ENCODE results near the gene COQ5. TPM values are rescaled to one million over a fixed set of nuclear protein-coding genes. Genes with fewer than 3 reads are reported as not detected.

The COQ5 gene
- total and polyA plus RNA-seq, 2 of the 4 experiments (the other 2 are of a cell fraction) = 21.6 to 25.1 TPM

- Histone ChIP-seq H2AFZ (replicated peaks; ENCODE audit: low read length, poor library complexity) (no peak overlapping the region), H3K79me1 (ENCODE audit: low read depth in 1 of 2, low read length in 2 of 2) (peaks cover 28 to 74% of the 10 kb centered on the region in 2 experiments), H3K4me2 (ENCODE audit: low read depth, low read length) (no peak overlapping the region), H3K36me3 (ENCODE audit: control insufficient read depth, insufficient read depth, low read length) (peaks cover 9% of the 10 kb centered on the region), H2BK20ac (ENCODE audit: low read depth, low read length) (no peak overlapping the region), H4K20me1 (ENCODE audit: insufficient read depth, low read length) (peaks cover 83% of the 10 kb centered on the region), H2AK9ac (replicated peaks; ENCODE audit: low read depth, low read length, poor library complexity) (no peak overlapping the region), H3K14ac (replicated peaks; ENCODE audit: low read depth, low read length) (no peak overlapping the region), H3K4me3 (ENCODE audit: insufficient read depth, low read depth, low read length) (no peak overlapping the region), H2AK5ac (ENCODE audit: low read depth, low read length) (no peak overlapping the region), H3K56ac (ENCODE audit: extremely low read depth, insufficient read depth, low read length) (no peak overlapping the region), H2BK15ac (ENCODE audit: low read depth, low read length) (no peak overlapping the region), H3K9me1 (ENCODE audit: insufficient read depth, low read length) (peaks cover 15% of the 10 kb centered on the region), H3K4me1 (ENCODE audit: control insufficient read depth, insufficient read depth, low read length) (peaks cover 4% of the 10 kb centered on the region; the same call in 1 of the 2 replicates), H4K8ac (ENCODE audit: low read depth in 2 of 2, low read length in 2 of 2) (no peak overlapping the region), H3K9me3 (ENCODE audit: control insufficient read depth, insufficient read depth, low read length) (no peaks in the 10 kb centered on the region), H3K27ac (ENCODE audit: insufficient read depth, low read length) (no peak overlapping the region), H3K23ac (ENCODE audit: low read depth, low read length) (no peak overlapping the region), H4K91ac (ENCODE audit: insufficient read depth, low read depth, low read length) (no peak overlapping the region), H3K27me3 (ENCODE audit: control insufficient read depth, insufficient read depth, low read length) (no peaks in the 10 kb centered on the region), H4K5ac (ENCODE audit: low read depth, low read length) (no peak overlapping the region), H3K4ac (ENCODE audit: low read depth, low read length) (no peak overlapping the region), H3K18ac (ENCODE audit: low read depth, low read length) (no peak overlapping the region), H2BK5ac (ENCODE audit: low read depth, low read length, poor library complexity, severe bottlenecking) (no peak overlapping the region), H3K9ac (ENCODE audit: low read depth, low read length) (no peak overlapping the region), H2BK120ac (ENCODE audit: low read depth, low read length) (no peak overlapping the region)
- intact Hi-C loops (cut with micrococcal nuclease) (no loop called here), dilution Hi-C loops (cut with HindIII; ENCODE audit: low sequenced_read_pairs, unreplicated experiment) (no loop called here), in situ Hi-C loops (cut with MboI; ENCODE audit: low sequenced_read_pairs) (no loop called here)
- no peak for ATAC-seq (ENCODE audit: low read depth)
- no peak for DNase-seq
- POLR2A ChIA-PET (ENCODE audit: unreplicated experiment) = no interaction called here
- TF ChIP-seq RFX5 (IDR thresholded peaks at IDR 0.05; ENCODE audit: low read depth, low read length) = no peak
- WGBS, 2 experiments (ENCODE audit: extremely low coverage in 2 of 2, insufficient read length in 1 of 2) = 100% methylated on average over 2 of the region's 5 CpGs; no CpG with 5 or more reads in 1 of the 2 experiments
- no TSS peak for BruUV-seq (replicated peaks)
- CTCF ChIA-PET = no interaction called here
Measured at GRCh38 chr12:120542166-120542565, 13.2 kb upstream of the COQ5 start.
